K562 (cell line): Measurements from ENCODE around the gene HOXA13. TPM values are rescaled to one million over a fixed set of nuclear protein-coding genes. Genes with fewer than 3 reads are reported as not detected.

ENCODE experiments used
- ATAC-seq: fragments of 200-7000 bp; cut with Tn5 transposase; 3 replicates; pipeline ENCODE4 v1.9.1; 2020; ENCODE audit warnings: moderate library complexity
- BruUV-seq: library from RNA; stranded (reverse); fragments of 400-500 nt; replicated peaks from 2 replicates; lab custom pipeline; 2021; lab: Mats Ljungman, UMichigan
- CTCF ChIA-PET: fragments of 300-600 bp; formaldehyde crosslinking; extraction: SDS; loops from one replicate; lab custom pipeline; 2021; ENCODE audit warnings: low intra/inter-chr PET ratio; lab: Yijun Ruan, JAX
- POLR2A ChIA-PET: fragments of 300-600, 350-650 bp; sonication (Branson Sonifier 250); formaldehyde crosslinking; extraction: SDS; loops from one replicate; lab custom pipeline; 2021; ENCODE audit warnings: antibody characterized with exemption, inconsistent platforms; lab: Yijun Ruan, JAX
- DNase-seq, 4 experiments: peaks; one replicate each; pipeline versions ENCODE4 v3.0.0 to v3.0.0-alpha.2; 2011 to 2018; ENCODE audit warnings: low spot score in 3 of 4, mixed read lengths in 3 of 4; ENCODE audit errors: extremely low read depth in 1 of 4
- FAIRE-seq: peaks from 2 replicates; lab custom pipeline; 2011; peaks lifted over from hg19 to GRCh38; lab: Jason Lieb, UNC
- H2AFZ ChIP-seq: 2 replicates; pipeline ENCODE4 v1.6.0; 2011; ENCODE audit warnings: low read depth, low read length, control low read depth, inconsistent platforms
- H3K27ac ChIP-seq: fragments of 200-600 bp; 3 replicates; pipeline ENCODE4 v1.8.0; 2011; ENCODE audit warnings: low read depth, mild to moderate bottlenecking, control low read depth, inconsistent platforms, low read length, moderate library complexity, mixed read lengths; ENCODE audit errors: extremely low read depth
- H3K27me3 ChIP-seq, 2 experiments: fragments of 300-600 bp in 1 of 2; 2 replicates in 1 of 2; 3 replicates in 1 of 2; pipeline versions ENCODE4 v1.6.0 to v1.8.0; 2011; ENCODE audit warnings: inconsistent platforms in 2 of 2, low read length in 2 of 2, mild to moderate bottlenecking in 1 of 2, mixed read lengths in 1 of 2, moderate library complexity in 1 of 2; ENCODE audit not compliant: control insufficient read depth in 2 of 2, insufficient read depth in 2 of 2
- H3K36me3 ChIP-seq: fragments of 300-600 bp; 3 replicates; pipeline ENCODE4 v1.8.0; 2011; ENCODE audit warnings: mild to moderate bottlenecking, low read length, inconsistent platforms; ENCODE audit not compliant: control insufficient read depth, insufficient read depth
- H3K4me1 ChIP-seq, 2 experiments: fragments of 200-600 bp in 1 of 2; replicated peaks in 1 of 2; 2 replicates in 1 of 2; 3 replicates in 1 of 2; pipeline versions ENCODE4 v1.5.1 to v1.8.0; 2011; ENCODE audit warnings: inconsistent platforms in 2 of 2, low read length in 2 of 2, mild to moderate bottlenecking in 1 of 2, mixed read lengths in 1 of 2, moderate library complexity in 1 of 2; ENCODE audit not compliant: control insufficient read depth in 2 of 2, insufficient read depth in 2 of 2
- H3K4me2 ChIP-seq: 2 replicates; pipeline ENCODE4 v1.6.1; 2011; ENCODE audit warnings: low read length, control low read depth, inconsistent platforms, mixed read lengths; ENCODE audit not compliant: insufficient read depth
- H3K4me3 ChIP-seq: fragments of 200-600 bp; sonication (generic), shearing (Covaris generic); 2 replicates; pipeline ENCODE4 v1.5.1; 2016; ENCODE audit warnings: control low read depth, inconsistent platforms
- H3K79me2 ChIP-seq: fragments of 200-600 bp; 3 replicates; pipeline ENCODE4 v1.8.0; 2011; ENCODE audit warnings: low read length, inconsistent platforms; ENCODE audit not compliant: control insufficient read depth, insufficient read depth
- H3K9ac ChIP-seq, 2 experiments: 2 replicates each; pipeline versions ENCODE4 v1.6.0 to v1.6.1; 2011; ENCODE audit warnings: low read depth in 2 of 2, low read length in 2 of 2, control low read depth in 1 of 2, inconsistent platforms in 1 of 2, mild to moderate bottlenecking in 1 of 2, mixed read lengths in 1 of 2; ENCODE audit not compliant: insufficient read depth in 1 of 2
- H3K9me1 ChIP-seq: one replicate; pipeline ENCODE4 v1.6.0; 2011; ENCODE audit warnings: inconsistent platforms, mild to moderate bottlenecking, low read length, moderate library complexity; ENCODE audit not compliant: control insufficient read depth, insufficient read depth
- H3K9me3 ChIP-seq: replicated peaks from 2 replicates; pipeline ENCODE4 v1.5.1; 2011; ENCODE audit warnings: low read depth, low read length, inconsistent platforms; ENCODE audit not compliant: control insufficient read depth, insufficient read depth
- H4K20me1 ChIP-seq: replicated peaks from 2 replicates; pipeline ENCODE4 v1.6.1; 2011; ENCODE audit warnings: low read length, inconsistent platforms, mixed read lengths; ENCODE audit not compliant: control insufficient read depth, insufficient read depth
- CBFA2T2 ChIP-seq: fragments of 450-650 bp; conservative IDR thresholded peaks from 2 replicates; pipeline ENCODE4 v1.6.1; 2017; ENCODE audit warnings: mild to moderate bottlenecking
- CHD4 ChIP-seq: fragments of 200-600 bp; sonication (generic); IDR thresholded peaks from 3 replicates; pipeline ENCODE4 v1.6.1; 2012; ENCODE audit warnings: low read depth, mild to moderate bottlenecking, mixed read lengths, low read length, inconsistent platforms; ENCODE audit not compliant: insufficient read depth, insufficient replicate concordance, poor library complexity, severe bottlenecking
- L3MBTL2 ChIP-seq: fragments of 450-650 bp; IDR thresholded peaks from 2 replicates; pipeline ENCODE4 v1.6.1; 2016; ENCODE audit warnings: mild to moderate bottlenecking, moderate library complexity
- MCM5 ChIP-seq: fragments of 450-650 bp; IDR thresholded peaks from 2 replicates; pipeline ENCODE4 v1.6.1; 2016; ENCODE audit warnings: low read depth
- ZNF445 ChIP-seq: fragments of 250-450 bp; sonication (Bioruptor Pico); IDR thresholded peaks from 2 replicates; pipeline ENCODE4 v1.4.0; 2020; ENCODE audit warnings: low read depth, mild to moderate bottlenecking, moderate library complexity
- WGBS: fragments of 100-300 bp; shearing (Covaris generic); methylation state at CpG from one replicate; pipeline ENCODE4 v1.1.6; 2016; ENCODE audit warnings: low coverage, mixed read lengths; ENCODE audit not compliant: insufficient coverage; ENCODE audit errors: missing lambda C conversion rate; 5-methylcytosine and 5-hydroxymethylcytosine counted together
- in situ Hi-C: fragments of 300-500 bp; cut with MboI; formaldehyde crosslinking; loops from 4 replicates; pipeline ENCODE4 v1.15.0; 2018; ENCODE audit warnings: inconsistent platforms, mixed read lengths
- intact Hi-C: fragments of 100-400 bp; cut with micrococcal nuclease; formaldehyde crosslinking; loops from 2 replicates; pipeline ENCODE4 v1.14.2; 2022
- polyA plus RNA-seq, 8 experiments: library from polyadenylated mRNA; depleted of rRNA in 4 of 8; stranded (reverse) in 5 of 8; unstranded in 3 of 8; fragments of >200 nt; fragmentation: Nextera tagmentation in 2 of 8; fragmentation: Illumina TruSeq in 1 of 8; extraction: Ambion mirVana in 2 of 8; extraction: Trizol in 1 of 8; gene quantifications; 2 replicates each; pipeline versions ENCODE4 v1.2.1 to v1.2.3, GENCODE V29; 2011 to 2014; ENCODE audit warnings: inconsistent platforms in 1 of 8, missing spikeins in 1 of 8
- total RNA-seq, 7 experiments: library from RNA; depleted of rRNA in 6 of 7; stranded (reverse); fragments of >200 nt in 6 of 7; fragmentation: Illumina TruSeq in 2 of 7; extraction: Trizol in 2 of 7; gene quantifications; 2 replicates each; pipeline versions ENCODE4 v1.2.1 to v1.2.3, GENCODE V29; 2011 to 2021; ENCODE audit warnings: low replicate concordance in 1 of 7
- TF ChIP-seq, protein P1 (sequence below): IDR thresholded peaks from 2 replicates; pipeline ENCODE4 v1.6.1; 2011; ENCODE audit warnings: borderline replicate concordance, low read depth, mild to moderate bottlenecking, moderate library complexity, low read length; ENCODE audit not compliant: insufficient read depth, poor library complexity, severe bottlenecking
- TF ChIP-seq, protein P2 (sequence below): fragments of 250-450 bp; sonication (Bioruptor Pico); IDR thresholded peaks from 2 replicates; pipeline ENCODE4 v1.8.0; 2021; ENCODE audit warnings: moderate library complexity, mild to moderate bottlenecking, inconsistent platforms

Gene HOXA13
- total and polyA plus RNA-seq, 9 of the 15 experiments (the other 6 are each of a cell fraction or from before 2014, with no cell fraction given) = not detected

DNA sequence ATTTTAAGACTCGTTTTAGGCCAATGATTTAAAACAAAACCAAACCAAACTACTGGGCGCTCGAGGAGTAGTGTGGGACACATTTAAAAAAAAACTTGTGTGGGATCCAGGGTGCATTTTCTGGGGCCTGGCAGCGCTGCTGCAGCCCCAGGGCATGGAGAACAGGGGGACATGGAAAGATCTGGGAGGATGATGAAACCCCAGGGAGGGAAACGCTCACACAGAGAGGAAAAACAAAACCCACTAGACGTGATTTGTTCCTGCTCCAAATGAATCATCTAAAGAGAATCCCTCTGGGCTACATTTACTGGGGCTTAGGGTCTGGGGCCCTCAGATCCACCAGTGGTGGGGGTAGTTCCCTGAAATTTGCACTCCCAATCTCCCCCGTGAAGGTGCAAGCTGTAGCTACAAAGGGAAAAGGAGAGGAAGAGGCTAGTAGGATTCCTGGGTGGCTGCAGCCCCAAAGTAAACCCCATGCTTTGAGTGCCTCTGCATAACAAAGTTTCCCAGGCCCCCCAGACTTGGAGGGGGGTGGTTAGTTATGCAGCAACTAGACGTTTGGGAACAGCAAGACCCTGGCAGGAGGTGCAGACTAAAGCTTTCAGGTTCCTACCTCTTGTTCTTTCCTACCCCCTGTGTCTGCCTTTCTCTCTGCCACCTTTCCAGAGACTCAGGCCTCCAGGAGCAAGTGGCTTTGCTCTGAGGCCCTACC lies 14.5 kb upstream of the HOXA13 start (continued):
- TF ChIP-seq, protein P1, sequence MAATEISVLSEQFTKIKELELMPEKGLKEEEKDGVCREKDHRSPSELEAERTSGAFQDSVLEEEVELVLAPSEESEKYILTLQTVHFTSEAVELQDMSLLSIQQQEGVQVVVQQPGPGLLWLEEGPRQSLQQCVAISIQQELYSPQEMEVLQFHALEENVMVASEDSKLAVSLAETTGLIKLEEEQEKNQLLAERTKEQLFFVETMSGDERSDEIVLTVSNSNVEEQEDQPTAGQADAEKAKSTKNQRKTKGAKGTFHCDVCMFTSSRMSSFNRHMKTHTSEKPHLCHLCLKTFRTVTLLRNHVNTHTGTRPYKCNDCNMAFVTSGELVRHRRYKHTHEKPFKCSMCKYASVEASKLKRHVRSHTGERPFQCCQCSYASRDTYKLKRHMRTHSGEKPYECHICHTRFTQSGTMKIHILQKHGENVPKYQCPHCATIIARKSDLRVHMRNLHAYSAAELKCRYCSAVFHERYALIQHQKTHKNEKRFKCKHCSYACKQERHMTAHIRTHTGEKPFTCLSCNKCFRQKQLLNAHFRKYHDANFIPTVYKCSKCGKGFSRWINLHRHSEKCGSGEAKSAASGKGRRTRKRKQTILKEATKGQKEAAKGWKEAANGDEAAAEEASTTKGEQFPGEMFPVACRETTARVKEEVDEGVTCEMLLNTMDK = no peak
- TF ChIP-seq, protein P2, sequence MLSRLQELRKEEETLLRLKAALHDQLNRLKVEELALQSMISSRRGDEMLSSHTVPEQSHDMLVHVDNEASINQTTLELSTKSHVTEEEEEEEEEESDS = no peak
- TF ChIP-seq CHD4 (no peak), CBFA2T2 (no peak), L3MBTL2 (no peak)

- Histone ChIP-seq H2AFZ (no peak overlapping the region), H3K36me3 (no peaks in the 10 kb centered on the region), H3K4me3 (no peak overlapping the region), H3K9me3 (no peaks in the 10 kb centered on the region), H3K79me2 (no peaks in the 10 kb centered on the region), H3K9me1 (no peaks in the 10 kb centered on the region), H3K27ac (no peak overlapping the region), H3K27me3 (peaks cover 35 to 69% of the 10 kb centered on the region in 2 experiments), H3K9ac (no peak overlapping the region), H3K4me2 (no peak overlapping the region), H4K20me1 (peaks cover 4% of the 10 kb centered on the region; the same call in 1 of the 2 replicates), H3K4me1 (peaks cover 0 to 15% of the 10 kb centered on the region in 2 experiments; a peak in 1 of 5 replicates)
- intact Hi-C loops = loop anchor here (5.0 kb wide), 1 partner anchor 364 kb away; no protein-coding TSS in a partner anchor
- no peak for ATAC-seq
- no peak for TF ChIP-seq ZNF445
- no peak for TF ChIP-seq MCM5
- 3% methylated on average over 45 of the region's 50 CpGs for WGBS
- ChIA-PET CTCF (no interaction called here), POLR2A (no interaction called here)
- FAIRE-seq = no peak
- no peak for DNase-seq
- in situ Hi-C loops = no loop called here
- no TSS peak for BruUV-seq
Measured at GRCh38 chr7:27213433-27214238, 13.7 kb upstream of the HOXA13 start.
